PC-9 (cell line): ENCODE measurements around the gene TEN1. TPM values are rescaled to one million over a fixed set of nuclear protein-coding genes. Genes with fewer than 3 reads are reported as not detected.
"Not testable (repeated sequence)": the region's sequence is repeated elsewhere in the genome, so short reads cannot be mapped to it uniquely, and the experiment has no call there.

Source experiments
- BruUV-seq: library from RNA; stranded (reverse); fragments of 400-500 nt; replicated peaks from 2 replicates; lab custom pipeline; 2021; lab: Mats Ljungman, UMichigan
- CTCF ChIA-PET: fragments of 300-600 bp; sonication (Branson Sonifier 250); formaldehyde crosslinking; loops from one replicate; lab custom pipeline; 2022; ENCODE audit warnings: antibody characterized with exemption; lab: Charles Lee
- POLR2A ChIA-PET: fragments of 300-600 bp; sonication (Branson Sonifier 250); formaldehyde crosslinking; loops from one replicate; lab custom pipeline; 2022; ENCODE audit warnings: antibody characterized with exemption; ENCODE audit not compliant: unreplicated experiment; lab: Charles Lee
- DNase-seq, 2 experiments: peaks; one replicate each; pipeline versions ENCODE4 v3.0.0 to v3.0.0-alpha.2; 2015 to 2022; ENCODE audit warnings: mixed read lengths in 1 of 2
- H2AFZ ChIP-seq: fragments of 200-600 bp; sonication (generic); 2 replicates; pipeline ENCODE4 v1.8.1; 2017; ENCODE audit warnings: antibody characterized with exemption
- H3F3A ChIP-seq: fragments of 200-600 bp; sonication (generic); 2 replicates; pipeline ENCODE4 v1.8.1; 2017; ENCODE audit warnings: antibody characterized with exemption, mild to moderate bottlenecking, low read depth; ENCODE audit not compliant: insufficient read depth
- H3K27ac ChIP-seq: fragments of 200-600 bp; sonication (generic); 2 replicates; pipeline ENCODE4 v1.6.1; 2016; ENCODE audit warnings: mixed run types
- H3K27me3 ChIP-seq: fragments of 200-600 bp; sonication (generic); 2 replicates; pipeline ENCODE4 v1.6.1; 2016; ENCODE audit warnings: low read depth, mixed run types; ENCODE audit not compliant: insufficient read depth
- H3K36me3 ChIP-seq: fragments of 200-600 bp; sonication (generic); 2 replicates; pipeline ENCODE4 v1.6.1; 2016; ENCODE audit warnings: low read depth, mixed run types
- H3K4me1 ChIP-seq: fragments of 200-600 bp; sonication (generic); replicated peaks from 2 replicates; pipeline ENCODE4 v1.6.1; 2016; ENCODE audit warnings: mixed run types; ENCODE audit not compliant: insufficient read depth
- H3K4me2 ChIP-seq: fragments of 200-600 bp; sonication (generic); 2 replicates; pipeline ENCODE4 v1.6.1; 2017; ENCODE audit warnings: mixed run types
- H3K4me3 ChIP-seq: fragments of 200-600 bp; sonication (generic); 2 replicates; pipeline ENCODE4 v1.6.1; 2016; ENCODE audit warnings: mixed run types
- H3K79me2 ChIP-seq: fragments of 200-600 bp; sonication (generic); 2 replicates; pipeline ENCODE4 v1.6.1; 2017; ENCODE audit warnings: low read depth, mixed run types
- H3K9me2 ChIP-seq: fragments of 200-600 bp; sonication (generic); 2 replicates; pipeline ENCODE4 v1.8.1; 2017; ENCODE audit warnings: mild to moderate bottlenecking; ENCODE audit not compliant: insufficient read depth
- H3K9me3 ChIP-seq: fragments of 200-600 bp; sonication (generic); 2 replicates; pipeline ENCODE4 v1.8.1; 2016; ENCODE audit warnings: low read depth; ENCODE audit not compliant: insufficient read depth
- H4K20me1 ChIP-seq: fragments of 200-600 bp; sonication (generic); 2 replicates; pipeline ENCODE4 v1.8.1; 2017; ENCODE audit not compliant: insufficient read depth
- EZH2 ChIP-seq: fragments of 200-600 bp; sonication (generic); IDR thresholded peaks from 2 replicates; pipeline ENCODE4 v1.8.0; 2017; ENCODE audit warnings: antibody characterized with exemption, low read depth
- intact Hi-C: fragments of 100-400 bp; cut with micrococcal nuclease; formaldehyde crosslinking; loops from one replicate; pipeline ENCODE4 v1.10.0; 2022; ENCODE audit not compliant: unreplicated experiment
- total RNA-seq: library from RNA; stranded (reverse); gene quantifications from 2 replicates; pipeline ENCODE4 v1.2.3, GENCODE V29; 2021
- TF ChIP-seq, protein P1 (sequence below): fragments of 200-600 bp; sonication (generic); conservative IDR thresholded peaks from 2 replicates; pipeline ENCODE4 v1.6.1; 2017; ENCODE audit warnings: mixed run types, antibody characterized with exemption, mild to moderate bottlenecking, moderate library complexity

TEN1 gene
- total RNA-seq, 1 experiment from 2014 or later = 22.7 TPM

DNA sequence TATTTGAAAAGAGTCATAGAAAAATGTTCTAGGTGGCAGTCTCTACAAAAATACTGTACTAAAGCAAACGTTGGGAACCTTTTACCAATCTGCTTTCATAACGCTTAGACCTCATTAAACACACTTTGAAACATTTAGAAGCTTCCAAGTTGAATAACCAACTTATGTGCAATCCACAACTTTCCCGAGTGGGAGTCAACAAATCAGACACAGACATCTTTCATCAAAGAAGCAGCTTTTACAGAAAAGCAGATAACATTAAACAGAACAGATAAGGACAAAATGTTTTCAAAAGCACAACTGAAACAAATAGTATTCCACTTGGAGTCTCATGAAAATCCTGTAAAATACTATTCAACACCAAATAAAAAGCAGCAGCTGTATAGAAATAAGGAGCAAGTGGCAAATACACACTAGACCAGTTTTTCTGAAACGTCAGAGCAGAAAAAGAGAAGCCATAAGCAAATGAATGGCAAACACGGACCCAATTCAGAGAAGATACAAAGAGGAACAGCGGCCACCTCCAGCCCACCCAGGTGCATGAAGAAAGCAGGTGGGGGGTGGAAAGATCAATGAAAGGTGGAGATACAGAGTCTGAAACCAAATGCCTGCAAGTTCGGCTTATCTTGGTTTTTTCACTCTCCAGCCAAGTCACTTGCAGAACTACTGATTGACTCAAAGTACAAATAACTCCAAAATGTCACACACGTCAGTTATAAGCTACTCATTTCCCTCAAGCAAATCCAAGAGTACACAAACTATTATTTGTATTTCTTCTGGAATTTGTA is 19.8 kb upstream of the TEN1 start:
- peaks cover 21% of the 10 kb centered on the region for H3K36me3 ChIP-seq
- BruUV-seq = no TSS peak
- H3K9me2 ChIP-seq = no peaks in the 10 kb centered on the region
- H3K4me2 ChIP-seq = no peak overlapping the region
- DNase-seq = no peak
- peaks cover 14% of the 10 kb centered on the region for H4K20me1 ChIP-seq
- intact Hi-C loops = no loop called here
- H2AFZ ChIP-seq = no peak overlapping the region
- ChIA-PET CTCF (interaction anchor here (0.5 to 0.6 kb wide), 2 partner anchors 9 to 11 kb away, joined by 3 to 11 read pairs; no protein-coding TSS in a partner anchor), POLR2A (no interaction called here)
- H3K27ac ChIP-seq = no peak overlapping the region
- H3K9me3 ChIP-seq = no peaks in the 10 kb centered on the region
- H3K27me3 ChIP-seq = no peaks in the 10 kb centered on the region
- H3K4me3 ChIP-seq = no peak overlapping the region
- no peaks in the 10 kb centered on the region for H3K4me1 ChIP-seq
- peaks cover 17% of the 10 kb centered on the region; the same call in 1 of the 2 replicates for H3K79me2 ChIP-seq
- peaks cover under 1% of the 10 kb centered on the region; the same call in 1 of the 2 replicates for H3F3A ChIP-seq
- TF ChIP-seq, protein P1, sequence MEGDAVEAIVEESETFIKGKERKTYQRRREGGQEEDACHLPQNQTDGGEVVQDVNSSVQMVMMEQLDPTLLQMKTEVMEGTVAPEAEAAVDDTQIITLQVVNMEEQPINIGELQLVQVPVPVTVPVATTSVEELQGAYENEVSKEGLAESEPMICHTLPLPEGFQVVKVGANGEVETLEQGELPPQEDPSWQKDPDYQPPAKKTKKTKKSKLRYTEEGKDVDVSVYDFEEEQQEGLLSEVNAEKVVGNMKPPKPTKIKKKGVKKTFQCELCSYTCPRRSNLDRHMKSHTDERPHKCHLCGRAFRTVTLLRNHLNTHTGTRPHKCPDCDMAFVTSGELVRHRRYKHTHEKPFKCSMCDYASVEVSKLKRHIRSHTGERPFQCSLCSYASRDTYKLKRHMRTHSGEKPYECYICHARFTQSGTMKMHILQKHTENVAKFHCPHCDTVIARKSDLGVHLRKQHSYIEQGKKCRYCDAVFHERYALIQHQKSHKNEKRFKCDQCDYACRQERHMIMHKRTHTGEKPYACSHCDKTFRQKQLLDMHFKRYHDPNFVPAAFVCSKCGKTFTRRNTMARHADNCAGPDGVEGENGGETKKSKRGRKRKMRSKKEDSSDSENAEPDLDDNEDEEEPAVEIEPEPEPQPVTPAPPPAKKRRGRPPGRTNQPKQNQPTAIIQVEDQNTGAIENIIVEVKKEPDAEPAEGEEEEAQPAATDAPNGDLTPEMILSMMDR = no peak
- TF ChIP-seq EZH2 = no peak

DNA sequence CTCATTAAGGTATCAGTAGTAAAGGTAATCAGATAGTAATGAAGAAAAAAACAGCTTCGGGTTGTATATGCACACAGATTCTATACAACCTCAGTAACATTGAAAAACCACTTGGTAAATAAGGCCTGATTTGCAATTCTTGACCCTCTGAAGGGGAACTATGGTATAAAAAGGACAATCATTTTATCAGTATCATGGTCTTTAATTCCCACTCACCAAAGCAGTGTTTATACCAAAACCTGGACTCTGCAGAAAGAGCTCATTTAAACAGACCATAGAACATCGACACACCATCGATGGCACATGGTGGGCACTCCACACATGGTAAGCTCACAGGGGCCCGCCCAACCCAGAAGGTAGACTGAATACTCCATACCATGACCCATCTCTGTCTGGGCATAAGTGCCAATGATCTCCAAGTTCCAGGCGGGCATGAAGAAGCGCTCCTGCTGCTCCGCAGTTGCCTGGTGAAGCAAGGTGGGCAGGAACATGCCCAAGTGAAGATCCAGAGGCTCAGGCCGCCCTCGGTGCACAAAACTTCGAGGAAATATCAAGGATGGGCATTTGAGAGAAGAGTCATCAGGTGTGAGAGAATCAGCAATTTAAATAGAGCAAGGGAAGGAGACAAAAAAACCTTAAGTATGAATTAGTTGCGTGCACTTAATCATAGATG is 19.1 kb upstream of the TEN1 start:
- Histone ChIP-seq H2AFZ (no peak overlapping the region), H3K79me2 (peaks cover 19% of the 10 kb centered on the region; the same call in 1 of the 2 replicates), H4K20me1 (peaks cover 18% of the 10 kb centered on the region), H3F3A (peaks cover 7% of the 10 kb centered on the region; the same call in 1 of the 2 replicates), H3K36me3 (peaks cover 21% of the 10 kb centered on the region), H3K4me2 (no peak overlapping the region), H3K27me3 (no peaks in the 10 kb centered on the region), H3K9me2 (no peaks in the 10 kb centered on the region), H3K27ac (no peak overlapping the region), H3K9me3 (no peaks in the 10 kb centered on the region), H3K4me3 (no peak overlapping the region), H3K4me1 (no peaks in the 10 kb centered on the region)
- TF ChIP-seq EZH2 = no peak
- TF ChIP-seq, protein P1 = no peak
- intact Hi-C loops = no loop called here
- BruUV-seq = no TSS peak
- ChIA-PET POLR2A (no interaction called here), CTCF (interaction anchor here (0.5 kb wide), 1 partner anchor 8 kb away, joined by 11 read pairs; no protein-coding TSS in a partner anchor)
- no peak for DNase-seq

DNA sequence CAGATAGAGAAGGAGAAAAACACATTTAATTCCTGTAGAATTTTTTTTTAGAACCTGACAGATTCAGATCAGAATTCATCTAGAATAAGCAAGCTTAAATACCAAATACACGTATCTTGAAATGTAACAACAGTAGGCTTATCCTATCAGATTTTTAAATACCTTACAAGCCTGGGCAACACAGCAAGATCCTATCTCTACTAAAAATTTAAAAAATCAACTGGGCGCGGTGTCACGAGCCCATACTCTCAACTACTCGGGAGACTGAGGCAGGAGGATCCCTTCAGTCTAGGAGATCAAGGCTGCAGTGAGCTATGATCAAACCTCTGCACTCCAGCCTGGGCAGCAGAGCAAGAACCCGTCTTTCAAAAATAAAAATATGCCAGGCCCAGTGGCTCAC is 13.6 kb upstream of the TEN1 start:
- Histone ChIP-seq H3K9me2 (no peaks in the 10 kb centered on the region), H3K4me1 (peaks cover 8% of the 10 kb centered on the region), H4K20me1 (peaks cover 11% of the 10 kb centered on the region; the same call in 1 of the 2 replicates), H3F3A (peaks cover 16% of the 10 kb centered on the region; the same call in 1 of the 2 replicates), H3K36me3 (0 out of 2 replicates have a peak, but pooled peaks cover 5% of the 10 kb centered on the region), H3K4me2 (no peak overlapping the region), H3K79me2 (peaks cover 3% of the 10 kb centered on the region; the same call in 1 of the 2 replicates), H2AFZ (no peak overlapping the region), H3K27me3 (no peaks in the 10 kb centered on the region), H3K27ac (no peak overlapping the region), H3K4me3 (no peak overlapping the region), H3K9me3 (no peaks in the 10 kb centered on the region)
- CTCF ChIA-PET = interaction anchor here (0.7 to 0.9 kb wide), 2 partner anchors 13 to 14 kb away, joined by 3 to 9 read pairs; partner anchors contain the start of genes ACOX1 and TEN1
- DNase-seq = no peak
- BruUV-seq = no TSS peak
- TF ChIP-seq, protein P1 = no peak
- no peak for TF ChIP-seq EZH2
- POLR2A ChIA-PET = interaction anchor here (0.7 kb wide), 1 partner anchor 13 kb away, joined by 3 read pairs; no protein-coding TSS in a partner anchor
- intact Hi-C loops = no loop called here

DNA sequence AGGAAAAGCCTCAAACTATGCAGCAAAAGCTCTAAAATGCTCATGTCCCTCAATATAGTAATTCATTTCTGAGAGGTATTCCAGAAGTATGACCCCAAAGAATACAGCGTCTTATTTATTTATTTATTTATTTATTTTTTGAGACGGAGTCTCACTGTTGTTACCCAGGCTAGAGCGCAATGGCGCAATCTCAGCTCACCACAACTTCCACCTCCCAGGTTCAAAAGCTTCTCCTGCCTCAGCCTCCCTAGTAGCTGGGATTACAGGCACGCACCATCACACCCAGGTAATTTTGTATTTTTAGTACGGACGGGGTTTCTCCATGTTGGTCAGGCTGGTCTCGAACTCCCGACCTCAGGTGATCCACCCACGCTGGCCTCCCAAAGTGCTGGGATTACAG is 10.0 kb upstream of the TEN1 start:
- POLR2A ChIA-PET = interaction anchor here (0.6 kb wide), 1 partner anchor 194 kb away, joined by 3 read pairs; no protein-coding TSS in a partner anchor
- CTCF ChIA-PET = interaction anchor here (0.7 kb wide), 1 partner anchor 457 kb away, joined by 3 read pairs; no protein-coding TSS in a partner anchor

More for the DNA sequence above, 10.0 kb upstream of the TEN1 start:
- H3K4me3 ChIP-seq, H4K20me1 ChIP-seq, H2AFZ ChIP-seq, intact Hi-C loops, H3K79me2 ChIP-seq, H3K4me1 ChIP-seq, H3K9me2 ChIP-seq, DNase-seq, H3K36me3 ChIP-seq, H3K9me3 ChIP-seq, H3K27ac ChIP-seq, H3K27me3 ChIP-seq, H3K4me2 ChIP-seq, BruUV-seq: not testable (repeated sequence)
- H3F3A ChIP-seq = peaks cover 27% of the 10 kb centered on the region
